HL-60/S4 (cell line): ENCODE results near the gene ING2.
"Not testable (repeated sequence)": the region's sequence is repeated elsewhere in the genome, so short reads cannot be mapped to it uniquely, and the experiment has no call there.

Experiments
- in situ Hi-C: fragments of 300-500 bp; cut with MboI; formaldehyde crosslinking; loops from 2 replicates; pipeline ENCODE4 v1.14.3; 2022; ENCODE audit warnings: low sequenced_read_pairs

ING2 gene

GRCh38 chr4:183546376-183546775, 41.5 kb downstream of the ING2 start:
- in situ Hi-C loops, result no loop called here

DNA sequence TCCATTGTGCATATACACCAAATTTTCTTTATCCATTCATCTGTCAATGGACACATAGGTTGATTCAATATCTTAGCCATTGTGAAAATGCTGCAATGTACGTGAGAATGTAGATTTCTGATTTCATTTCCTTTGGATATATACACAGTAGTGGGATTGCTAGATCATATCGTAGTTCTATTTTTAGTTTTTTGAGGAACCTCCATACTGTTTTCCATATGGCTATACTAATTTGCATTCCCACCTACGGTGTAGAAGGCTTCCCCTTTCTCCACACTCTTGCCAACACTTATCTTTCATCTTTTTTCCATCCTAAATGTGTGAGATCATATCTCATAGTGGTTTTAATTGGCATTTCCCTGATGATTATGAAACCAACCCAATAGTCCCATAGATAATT, 43.4 kb downstream of the ING2 start:
- in situ Hi-C loops, result no loop called here

GRCh38 chr4:183550345-183551093, 45.7 kb downstream of the ING2 start:
- in situ Hi-C loops, result no loop called here

DNA sequence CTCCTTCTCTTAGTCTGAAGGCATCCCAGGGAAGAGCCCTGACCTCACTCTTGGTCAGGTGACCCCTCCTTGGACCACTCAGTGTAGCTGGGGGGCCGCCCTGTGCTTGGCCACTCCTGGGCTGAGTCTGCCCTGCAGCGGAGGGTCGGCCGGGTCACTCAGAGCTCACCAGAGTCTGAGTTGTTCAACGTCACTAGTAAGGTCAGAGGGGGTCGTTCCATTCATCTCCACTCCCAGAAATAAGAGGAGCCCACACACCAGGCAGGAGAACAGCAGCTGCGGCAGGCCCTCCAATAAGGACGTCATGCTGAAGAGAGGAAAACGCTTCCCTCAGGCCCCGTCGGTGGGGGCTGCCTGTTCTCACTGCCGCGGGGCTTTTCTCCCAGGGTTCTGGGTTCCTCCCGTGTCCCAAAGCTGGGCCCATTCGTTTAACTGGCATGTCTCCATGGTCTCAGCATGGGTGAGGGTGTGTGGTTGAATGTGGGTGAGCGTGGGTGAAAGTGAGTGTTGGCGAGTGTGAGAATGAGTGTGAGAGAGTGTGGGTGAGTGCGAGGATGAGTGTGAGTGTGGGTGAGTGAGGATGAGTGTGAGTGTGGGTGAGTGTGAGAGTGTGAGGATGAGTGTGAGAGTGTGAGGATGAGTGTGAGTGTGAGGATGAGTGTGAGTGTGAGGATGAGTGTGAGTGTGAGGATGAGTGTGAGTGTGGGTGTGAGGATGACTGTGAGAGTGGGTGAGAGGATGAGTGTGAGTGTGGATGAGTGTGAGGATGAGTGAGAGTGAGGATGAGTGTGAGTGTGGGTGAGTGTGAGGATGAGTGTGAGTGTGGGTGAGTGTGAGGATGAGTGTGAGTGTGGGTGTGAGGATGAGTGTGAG, 47.7 kb downstream of the ING2 start:
- in situ Hi-C loops, result no loop called here

DNA sequence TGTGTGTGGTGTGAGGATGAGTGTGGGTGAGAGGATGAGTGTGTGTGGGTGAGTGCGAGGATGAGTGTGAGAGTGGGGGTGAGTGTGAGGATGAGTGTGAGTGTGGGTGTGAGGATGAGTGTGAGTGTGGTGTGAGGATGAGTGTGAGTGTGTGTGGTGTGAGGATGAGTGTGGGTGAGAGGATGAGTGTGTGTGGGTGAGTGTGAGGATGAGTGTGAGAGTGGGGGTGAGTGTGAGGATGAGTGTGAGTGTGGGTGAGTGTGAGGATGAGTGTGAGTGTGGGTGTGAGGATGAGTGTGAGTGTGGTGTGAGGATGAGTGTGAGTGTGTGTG, 48.3 kb downstream of the ING2 start:
- in situ Hi-C loops, result not testable (repeated sequence)

DNA sequence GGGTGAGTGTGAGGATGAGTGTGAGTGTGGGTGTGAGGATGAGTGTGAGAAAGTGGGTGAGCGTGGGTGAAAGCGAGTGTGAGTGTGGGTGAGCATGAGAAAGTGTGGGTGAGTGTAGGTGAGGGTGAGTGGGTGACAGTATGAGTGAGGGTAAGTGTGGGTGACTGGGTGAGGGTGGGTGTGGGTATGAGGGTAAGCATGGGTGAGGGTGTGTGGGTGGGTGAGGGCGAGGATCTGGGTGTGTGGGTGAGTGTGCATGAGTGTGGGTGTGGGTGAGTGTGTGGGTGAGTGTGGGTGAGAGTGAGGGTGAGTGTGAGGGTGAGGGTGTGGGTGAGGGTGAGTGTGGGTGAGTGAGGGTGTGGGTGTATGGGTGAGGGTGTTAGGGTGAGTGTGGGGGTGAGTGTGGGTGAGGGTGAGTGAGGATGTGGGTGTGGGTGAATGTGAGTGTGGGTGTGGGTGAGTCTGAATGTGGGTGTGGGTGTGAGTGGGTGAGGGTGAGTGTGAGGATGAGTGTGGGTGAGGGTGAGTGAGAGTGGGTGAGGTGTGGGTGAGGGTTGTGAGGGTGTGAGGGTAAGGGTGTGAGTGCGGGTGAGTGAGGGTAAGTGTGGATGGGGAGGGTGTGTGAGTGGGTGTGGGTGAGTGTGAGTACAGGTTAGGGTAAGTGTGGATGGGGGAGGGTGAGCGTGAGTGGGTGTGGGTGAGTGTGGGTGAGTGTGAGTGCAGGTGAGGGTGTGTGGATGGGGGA, 48.9 kb downstream of the ING2 start:
- in situ Hi-C loops, result no loop called here

- in situ Hi-C loops, result no loop called here
Observed at GRCh38 chr4:183554346-183554686, 49.5 kb downstream of the ING2 start.

DNA sequence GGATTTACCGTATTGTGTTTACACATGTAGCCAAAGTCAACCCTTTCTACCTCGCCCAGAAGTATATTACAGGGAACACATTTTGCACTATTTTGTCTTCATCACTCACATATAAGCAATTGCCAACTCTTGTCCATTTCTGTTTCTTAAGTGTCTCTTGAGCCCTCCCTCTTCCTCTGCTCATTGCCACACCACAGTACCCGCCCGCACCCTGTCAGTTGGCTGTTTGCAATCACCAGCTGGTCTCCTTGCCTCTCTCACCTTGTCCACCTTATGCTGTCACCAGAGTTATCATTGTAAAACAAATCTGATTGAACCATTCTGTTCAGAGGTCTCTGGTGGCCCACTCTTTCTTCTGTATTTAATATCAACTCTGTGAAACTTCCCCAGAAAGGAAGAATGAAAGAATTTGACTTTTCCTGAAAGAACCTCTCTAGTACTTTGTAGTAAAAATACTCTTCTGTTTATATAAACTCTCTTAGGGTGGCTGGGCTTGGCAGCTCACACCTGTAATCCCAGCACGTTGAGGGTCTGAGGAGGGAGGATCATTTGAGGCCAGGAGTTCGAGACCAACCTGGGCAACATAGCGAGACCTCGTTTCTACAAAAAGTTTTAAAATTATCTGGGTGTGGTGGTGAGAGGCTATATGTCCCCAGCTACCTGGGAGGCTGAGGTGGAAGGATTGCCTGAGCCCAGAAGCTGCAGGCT, 50.2 kb downstream of the ING2 start:
- in situ Hi-C loops, result no loop called here

DNA sequence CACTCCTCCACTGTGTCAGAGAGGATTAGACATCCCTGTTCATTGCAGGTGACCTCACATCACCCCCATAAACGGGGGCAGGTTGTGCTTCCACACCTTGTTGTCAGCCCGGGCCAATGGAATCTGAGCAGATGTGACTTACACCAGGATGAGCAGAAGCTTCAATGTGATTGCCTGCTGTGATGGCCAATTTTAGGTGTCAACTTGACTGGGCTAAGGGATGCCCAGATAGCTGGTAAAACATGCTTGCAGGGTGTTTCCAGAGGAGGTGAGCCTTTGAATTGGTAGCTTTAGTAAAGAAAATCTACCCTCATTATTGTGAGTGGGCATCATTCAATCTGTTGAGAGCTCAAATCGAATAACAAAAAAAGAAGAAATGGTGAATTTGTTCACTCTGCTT, 52.1 kb downstream of the ING2 start:
- in situ Hi-C loops, result no loop called here

GRCh38 chr4:183557611-183558010, 52.8 kb downstream of the ING2 start:
- in situ Hi-C loops, result no loop called here

- in situ Hi-C loops, result no loop called here
Observed at GRCh38 chr4:183558873-183559272, 54.0 kb downstream of the ING2 start.

- in situ Hi-C loops, result no loop called here
Observed at GRCh38 chr4:183561905-183562304, 57.0 kb downstream of the ING2 start.
